SK-N-SH (cell line): ENCODE results near the gene CACNA2D3.
A peak's percentile ranks its signal among the peaks of the same experiment; 100 is the strongest.

Experiments
- CTCF ChIP-seq: fragments of 200-600 bp; sonication (generic); IDR thresholded peaks from 2 replicates; pipeline ENCODE4 v1.6.1; 2017; ENCODE audit warnings: antibody characterized with exemption, mild to moderate bottlenecking, moderate library complexity
- ELF1 ChIP-seq: IDR thresholded peaks from 2 replicates; pipeline ENCODE4 v1.4.0; 2012
- EP300 ChIP-seq, 2 experiments: IDR thresholded peaks; 2 replicates each; pipeline versions ENCODE4 v1.4.0 to v1.6.1; 2012; ENCODE audit warnings: borderline replicate concordance in 1 of 2, low read depth in 1 of 2, low read length in 1 of 2
- MEF2A ChIP-seq: IDR thresholded peaks from 2 replicates; pipeline ENCODE4 v1.4.0; 2012; ENCODE audit warnings: low read depth, borderline replicate concordance
- MXI1 ChIP-seq: IDR thresholded peaks from 2 replicates; pipeline ENCODE4 v1.6.1; 2012; ENCODE audit warnings: mild to moderate bottlenecking, low read depth, low read length, improper control_type of control experiment
- POLR2AphosphoS5 ChIP-seq: IDR thresholded peaks from 2 replicates; pipeline ENCODE4 v1.6.1; 2012; ENCODE audit warnings: low read depth, low read length
- RFX5 ChIP-seq: IDR thresholded peaks from 2 replicates; pipeline ENCODE4 v1.6.1; 2012; ENCODE audit warnings: mild to moderate bottlenecking, improper control_type of control experiment, low read length
- TAF1 ChIP-seq: IDR thresholded peaks from 2 replicates; pipeline ENCODE4 v1.6.1; 2012; ENCODE audit warnings: low read depth, mild to moderate bottlenecking, low read length, moderate library complexity, borderline replicate concordance
- YY1 ChIP-seq: IDR thresholded peaks from 2 replicates; pipeline ENCODE4 v1.4.0; 2012; ENCODE audit warnings: low read depth, mild to moderate bottlenecking
- ZBTB33 ChIP-seq: IDR thresholded peaks from 2 replicates; pipeline ENCODE4 v1.4.0; 2012; ENCODE audit warnings: low read depth, borderline replicate concordance

GRCh38 chr3:54870423-54870822 is 748.1 kb downstream of the CACNA2D3 start:
- peak; percentile 61 for TF ChIP-seq YY1
- TF ChIP-seq MEF2A, result no peak
- no peak for TF ChIP-seq TAF1
- TF ChIP-seq ELF1, result no peak
- TF ChIP-seq CTCF, result peak; percentile 82
- no peak for TF ChIP-seq RFX5
- TF ChIP-seq EP300 (IDR thresholded peaks at IDR 0.05; ENCODE audit: borderline replicate concordance in 1 of 2, low read depth in 1 of 2, low read length in 1 of 2), result peak; percentile 33 to 86; a peak in 2 of 4 replicates
- no peak for TF ChIP-seq MXI1
- TF ChIP-seq POLR2AphosphoS5, result peak; percentile 27; the same call in 1 of the 2 replicates
- no peak for TF ChIP-seq ZBTB33
